Measurements from ENCODE around the gene ICA1. TPM values are rescaled to one million over a fixed set of nuclear protein-coding genes. Genes with fewer than 3 reads are reported as not detected.

Gene ICA1
- polyA plus RNA-seq, 1 donor (not counting 4 experiments of a cell fraction or from before 2014, with no cell fraction given) = 1.9 TPM

DNA sequence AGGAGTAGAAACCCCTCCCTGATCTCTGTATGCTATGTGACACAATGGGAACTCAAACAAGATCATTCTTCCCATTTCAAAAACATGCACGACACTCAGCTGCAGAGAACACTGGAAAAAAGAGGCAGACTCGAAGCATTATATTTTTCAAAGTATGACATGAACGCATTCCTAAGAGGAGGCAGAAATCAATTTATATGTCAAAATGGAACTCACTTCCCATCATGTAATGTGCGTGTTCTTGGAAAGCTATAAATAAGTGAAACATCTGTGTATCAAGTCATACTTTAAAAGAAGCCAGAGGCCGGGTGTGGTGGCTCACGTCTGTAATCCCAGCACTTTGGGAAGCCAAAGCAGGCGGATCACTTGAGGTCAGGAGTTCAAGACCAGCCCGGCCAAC, 142.7 kb downstream of the ICA1 start:
- H3K27ac ChIP-seq (ENCODE audit: control insufficient read depth, insufficient read depth, low read length) = no peak overlapping the region
- no peaks in the 10 kb centered on the region for H3K9me3 ChIP-seq (ENCODE audit: control insufficient read depth, low read depth, low read length)
- DNase-seq (ENCODE audit: low read depth, low spot score) (no peak), FAIRE-seq (no peak)
- H4K20me1 ChIP-seq (ENCODE audit: control insufficient read depth, extremely low read depth, insufficient read depth, low read length) = no peaks in the 10 kb centered on the region
- no peak overlapping the region for H2AFZ ChIP-seq (ENCODE audit: control insufficient read depth, low read length)
- H3K27me3 ChIP-seq (ENCODE audit: control insufficient read depth, extremely low read depth, insufficient read depth, low read length) = no peaks in the 10 kb centered on the region
- no peaks in the 10 kb centered on the region for H3K79me2 ChIP-seq (ENCODE audit: control insufficient read depth, insufficient read depth, low read length)
- no peaks in the 10 kb centered on the region for H3K9me1 ChIP-seq (ENCODE audit: control insufficient read depth, extremely low read depth, insufficient read depth, low read length)
- H3K4me2 ChIP-seq (ENCODE audit: control insufficient read depth, extremely low read depth, insufficient read depth, low read depth, low read length) = no peak overlapping the region
- no peaks in the 10 kb centered on the region for H3K4me1 ChIP-seq (ENCODE audit: control insufficient read depth, extremely low read depth, insufficient read depth, low read length)
- dilution Hi-C loops (cut with MboI; ENCODE audit: extremely low pct_ligation_motif_present, low sequenced_read_pairs) = no loop called here
- no peak overlapping the region for H3K9ac ChIP-seq (ENCODE audit: control insufficient read depth, extremely low read depth, insufficient read depth, low read length)
- no peaks in the 10 kb centered on the region for H3K36me3 ChIP-seq (ENCODE audit: control insufficient read depth in 2 of 2, extremely low read depth in 1 of 2, insufficient read depth in 2 of 2, low read length in 2 of 2)
- no peak overlapping the region for H3K4me3 ChIP-seq (ENCODE audit: control insufficient read depth in 2 of 3, extremely low read depth in 1 of 3, insufficient read depth in 2 of 3, low read depth in 1 of 3, low read length in 3 of 3)
- TF ChIP-seq EZH2 (IDR thresholded peaks at IDR 0.05; ENCODE audit: low read length) = no peak
- TF ChIP-seq, protein P1, sequence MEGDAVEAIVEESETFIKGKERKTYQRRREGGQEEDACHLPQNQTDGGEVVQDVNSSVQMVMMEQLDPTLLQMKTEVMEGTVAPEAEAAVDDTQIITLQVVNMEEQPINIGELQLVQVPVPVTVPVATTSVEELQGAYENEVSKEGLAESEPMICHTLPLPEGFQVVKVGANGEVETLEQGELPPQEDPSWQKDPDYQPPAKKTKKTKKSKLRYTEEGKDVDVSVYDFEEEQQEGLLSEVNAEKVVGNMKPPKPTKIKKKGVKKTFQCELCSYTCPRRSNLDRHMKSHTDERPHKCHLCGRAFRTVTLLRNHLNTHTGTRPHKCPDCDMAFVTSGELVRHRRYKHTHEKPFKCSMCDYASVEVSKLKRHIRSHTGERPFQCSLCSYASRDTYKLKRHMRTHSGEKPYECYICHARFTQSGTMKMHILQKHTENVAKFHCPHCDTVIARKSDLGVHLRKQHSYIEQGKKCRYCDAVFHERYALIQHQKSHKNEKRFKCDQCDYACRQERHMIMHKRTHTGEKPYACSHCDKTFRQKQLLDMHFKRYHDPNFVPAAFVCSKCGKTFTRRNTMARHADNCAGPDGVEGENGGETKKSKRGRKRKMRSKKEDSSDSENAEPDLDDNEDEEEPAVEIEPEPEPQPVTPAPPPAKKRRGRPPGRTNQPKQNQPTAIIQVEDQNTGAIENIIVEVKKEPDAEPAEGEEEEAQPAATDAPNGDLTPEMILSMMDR (optimal IDR thresholded peaks at IDR 0.05 in 1 of 3, IDR thresholded peaks at IDR 0.05 in 1 of 3, conservative IDR thresholded peaks at IDR 0.05 in 1 of 3; ENCODE audit: extremely low read depth in 1 of 3, insufficient read depth in 2 of 3, low read length in 3 of 3) = no peak

DNA sequence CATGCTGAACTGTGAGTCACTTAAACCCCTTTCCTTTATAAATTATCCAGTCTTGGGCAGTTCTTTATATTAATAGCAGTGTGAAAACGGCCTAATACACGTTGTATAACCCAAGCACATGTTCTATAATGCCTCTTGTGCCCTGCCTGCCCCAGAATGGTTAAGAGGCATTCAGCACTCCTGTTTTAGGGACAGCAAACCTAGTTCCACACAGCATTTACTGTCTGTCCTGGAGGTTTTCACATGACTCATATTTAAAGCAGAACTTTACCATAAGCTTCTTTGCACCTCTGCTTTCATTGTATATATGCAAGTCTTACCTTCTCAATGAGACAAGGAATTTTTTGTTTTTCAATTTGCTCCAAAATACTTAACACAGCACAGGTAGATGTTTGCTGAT, 144.8 kb downstream of the ICA1 start:
- Histone ChIP-seq H3K9me1 (ENCODE audit: control insufficient read depth, extremely low read depth, insufficient read depth, low read length) (no peaks in the 10 kb centered on the region), H3K9ac (ENCODE audit: control insufficient read depth, extremely low read depth, insufficient read depth, low read length) (no peak overlapping the region), H3K27me3 (ENCODE audit: control insufficient read depth, extremely low read depth, insufficient read depth, low read length) (no peaks in the 10 kb centered on the region), H3K4me1 (ENCODE audit: control insufficient read depth, extremely low read depth, insufficient read depth, low read length) (no peaks in the 10 kb centered on the region), H3K27ac (ENCODE audit: control insufficient read depth, insufficient read depth, low read length) (no peak overlapping the region), H3K4me2 (ENCODE audit: control insufficient read depth, extremely low read depth, insufficient read depth, low read depth, low read length) (no peak overlapping the region), H3K36me3 (ENCODE audit: control insufficient read depth in 2 of 2, extremely low read depth in 1 of 2, insufficient read depth in 2 of 2, low read length in 2 of 2) (no peaks in the 10 kb centered on the region), H3K4me3 (ENCODE audit: control insufficient read depth in 2 of 3, extremely low read depth in 1 of 3, insufficient read depth in 2 of 3, low read depth in 1 of 3, low read length in 3 of 3) (no peak overlapping the region), H4K20me1 (ENCODE audit: control insufficient read depth, extremely low read depth, insufficient read depth, low read length) (no peaks in the 10 kb centered on the region), H3K79me2 (ENCODE audit: control insufficient read depth, insufficient read depth, low read length) (no peaks in the 10 kb centered on the region), H2AFZ (ENCODE audit: control insufficient read depth, low read length) (no peak overlapping the region), H3K9me3 (ENCODE audit: control insufficient read depth, low read depth, low read length) (no peaks in the 10 kb centered on the region)
- TF ChIP-seq, protein P1 (optimal IDR thresholded peaks at IDR 0.05 in 1 of 3, IDR thresholded peaks at IDR 0.05 in 1 of 3, conservative IDR thresholded peaks at IDR 0.05 in 1 of 3; ENCODE audit: extremely low read depth in 1 of 3, insufficient read depth in 2 of 3, low read length in 3 of 3) = no peak
- TF ChIP-seq EZH2 (IDR thresholded peaks at IDR 0.05; ENCODE audit: low read length) = no peak
- dilution Hi-C loops (cut with MboI; ENCODE audit: extremely low pct_ligation_motif_present, low sequenced_read_pairs) = no loop called here
- FAIRE-seq (no peak), DNase-seq (ENCODE audit: low read depth, low spot score) (no peak)

All from keratinocyte (primary cell).